Measurements from ENCODE around the gene RIPOR3.
"Not testable (repeated sequence)": the region's sequence is repeated elsewhere in the genome, so short reads cannot be mapped to it uniquely, and the experiment has no call there.

RIPOR3 gene

GRCh38 chr20:50541606-50542041 lies 149.7 kb downstream of the RIPOR3 start:
- no peak for DNase-seq

DNA sequence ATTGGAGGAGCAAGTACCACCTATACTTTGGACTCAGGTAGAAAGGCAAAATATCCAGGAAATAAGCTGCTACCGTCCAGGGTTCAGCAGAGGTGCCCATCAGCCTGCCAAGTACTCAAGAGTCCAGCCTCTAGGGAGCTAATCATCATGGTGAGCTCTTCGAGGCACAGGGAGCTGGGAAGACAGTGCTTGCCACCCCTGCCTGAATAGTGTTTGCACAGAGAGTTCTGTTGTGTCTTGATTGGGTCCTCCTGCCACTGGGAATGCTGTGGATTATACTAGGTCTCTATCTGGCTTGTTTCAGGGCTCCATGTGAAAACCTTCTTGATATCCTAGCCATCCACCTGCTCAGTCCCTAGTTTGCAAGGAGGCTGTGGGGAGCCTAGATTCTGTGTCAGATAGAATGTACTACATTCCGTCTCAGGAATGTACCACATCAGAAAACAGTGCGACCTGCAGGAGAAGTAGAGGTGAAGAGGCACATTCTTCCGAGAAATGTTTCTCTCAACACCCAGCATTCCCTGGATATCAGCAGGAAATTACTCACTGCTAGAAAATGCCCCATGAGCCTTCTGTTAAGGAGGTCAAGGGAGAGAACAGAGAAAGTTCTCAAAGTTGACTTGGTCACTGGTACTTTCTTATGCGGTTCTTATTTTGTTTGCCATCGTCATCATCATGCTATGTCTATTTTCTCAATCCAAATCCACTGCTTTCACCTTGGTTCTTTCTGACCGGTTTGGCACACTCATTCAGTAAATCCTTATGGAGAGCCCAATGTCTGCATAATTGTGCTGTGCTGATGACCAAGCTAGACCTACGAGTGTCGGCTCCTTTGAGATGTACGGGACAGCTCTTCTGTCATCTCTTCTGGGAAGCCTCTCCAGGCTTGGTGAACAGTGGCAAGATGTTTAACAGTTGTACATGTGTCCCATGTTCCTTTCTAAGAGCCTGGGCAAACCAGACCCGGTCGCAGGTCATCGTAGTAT lies 150.4 kb downstream of the RIPOR3 start:
- DNase-seq = no peak

DNA sequence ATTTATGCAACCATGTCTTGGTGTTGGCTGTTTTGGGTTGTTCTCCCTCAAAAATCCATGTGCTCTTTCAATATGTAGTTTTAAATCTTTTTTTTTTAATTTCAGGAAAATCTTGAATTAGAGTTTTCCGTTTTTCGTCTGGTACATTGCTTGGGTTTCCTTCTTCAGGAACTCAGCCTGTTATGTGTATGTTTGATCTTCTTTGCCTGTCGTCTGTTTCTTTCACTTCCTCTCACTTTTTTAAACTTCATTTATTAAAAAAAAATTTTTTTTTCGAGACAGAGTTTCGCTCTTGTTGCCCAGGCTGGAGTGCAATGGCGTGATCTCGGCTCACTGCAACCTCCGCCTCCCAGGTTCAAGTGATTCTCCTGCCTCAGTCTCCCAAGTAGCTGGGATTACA lies 151.5 kb downstream of the RIPOR3 start:
- not testable (repeated sequence) for DNase-seq

- no peak for DNase-seq
Observed at GRCh38 chr20:50538276-50538675, 153.1 kb downstream of the RIPOR3 start.

- no peak for DNase-seq
Observed at GRCh38 chr20:50537546-50538201, 153.7 kb downstream of the RIPOR3 start.

DNA sequence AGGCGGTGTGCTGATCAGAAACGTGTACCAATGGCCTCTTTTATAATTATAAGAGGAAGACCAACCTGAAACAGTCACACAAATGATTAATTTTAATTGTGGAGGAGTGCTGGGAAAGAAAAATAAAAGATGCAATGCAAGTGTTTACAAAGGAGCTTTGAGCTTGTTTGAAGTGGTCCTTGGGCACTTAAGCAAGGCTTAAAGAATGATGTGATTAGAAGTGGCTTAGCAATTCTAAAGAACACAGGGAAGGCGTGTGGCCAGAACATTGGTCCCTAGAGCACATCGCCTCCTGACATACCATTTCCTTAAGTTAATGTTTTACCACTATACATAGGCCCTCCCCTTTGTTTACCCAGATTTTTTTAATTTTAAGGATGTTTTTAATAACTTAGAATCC lies 155.0 kb downstream of the RIPOR3 start:
- DNase-seq = no peak
